K562 treated with DMSO at 1 percent for 24 hours (cell line): ENCODE data around the gene IL27RA. TPM values are rescaled to one million over a fixed set of nuclear protein-coding genes. Genes with fewer than 3 reads are reported as not detected.

ENCODE experiments used
- total RNA-seq: library from RNA; unstranded; fragments of 300-600 nt; gene quantifications from 2 replicates; pipeline ENCODE4 v1.2.3, GENCODE V29; 2022; ENCODE audit warnings: low read depth; ENCODE audit not compliant: insufficient read depth

The IL27RA gene
- 14.0 and 16.1 TPM in 2 replicates for total RNA-seq

GRCh38 chr19:14031719-14032480 lies at the start of gene IL27RA:
TSS of gene IL27RA (plus strand) at chr19:14031762. CDS start at chr19:14031873, 111 bp downstream.

DNA sequence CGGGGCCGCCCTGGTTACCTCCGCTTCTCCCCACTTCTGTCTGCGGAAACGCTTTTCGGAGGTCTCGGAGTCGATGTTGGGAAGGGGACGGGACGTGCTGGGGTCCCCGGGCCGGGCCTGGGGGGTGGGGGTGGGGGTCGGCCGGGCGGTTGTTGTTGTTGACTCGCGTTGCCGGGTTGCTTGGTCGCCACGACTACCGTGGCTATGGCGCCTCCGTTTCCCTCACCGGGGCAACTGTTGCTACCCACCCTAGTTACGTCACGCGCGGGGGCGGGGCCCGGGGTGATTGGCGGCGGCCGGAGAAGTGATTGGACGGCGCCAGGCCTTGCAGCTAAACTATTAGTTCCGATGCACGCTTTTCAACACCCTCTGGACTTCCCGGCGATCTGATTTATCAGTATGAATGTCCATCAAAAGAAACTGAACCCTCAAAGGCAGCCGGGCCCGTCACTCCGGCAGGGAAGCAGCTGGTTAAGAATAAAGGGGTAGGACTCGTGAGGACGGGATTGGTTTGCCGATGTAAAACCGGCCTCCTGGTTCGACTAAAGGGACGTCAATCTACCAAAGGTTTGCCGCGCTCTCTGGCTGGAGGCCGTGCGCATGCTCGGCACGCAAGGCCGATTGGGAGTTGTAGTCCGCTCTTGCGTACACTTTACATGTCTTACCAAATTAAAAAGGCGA lies 25.3 kb upstream of the IL27RA start, which contains the start of gene RFX1:
RFX1 (minus strand) TSS at position 236 of the 681 bp plus-strand sequence. CDS start 12,477 bp downstream, outside the sequence.

DNA sequence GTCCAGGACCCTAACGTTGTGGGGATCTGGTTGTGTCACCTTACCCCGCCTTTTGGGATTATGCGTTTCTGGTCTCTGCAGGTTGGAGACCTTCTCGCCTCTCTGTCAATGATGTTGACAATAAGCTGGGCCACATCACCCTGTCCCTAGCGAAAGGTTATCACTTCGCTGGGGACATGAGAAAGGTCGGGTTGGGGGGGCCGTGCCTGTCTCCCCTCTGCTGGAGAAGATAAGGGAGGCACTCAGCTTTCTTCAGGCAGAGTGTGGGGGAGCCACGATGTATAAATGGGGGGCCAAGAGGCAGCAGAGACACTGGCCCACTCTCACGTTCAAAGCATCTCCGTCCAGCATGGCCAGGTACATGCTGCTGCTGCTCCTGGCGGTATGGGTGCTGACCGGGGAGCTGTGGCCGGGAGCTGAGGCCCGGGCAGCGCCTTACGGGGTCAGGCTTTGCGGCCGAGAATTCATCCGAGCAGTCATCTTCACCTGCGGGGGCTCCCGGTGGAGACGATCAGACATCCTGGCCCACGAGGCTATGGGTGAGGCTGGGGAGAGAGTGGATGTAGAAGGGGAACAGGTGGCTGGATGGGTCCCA lies 3.6 kb upstream of the IL27RA start, which contains the start of gene RLN3:
RLN3 (plus strand) TSS at position 293 of the 595 bp plus-strand sequence; CDS start at position 350, 57 bp downstream.

GRCh38 chr19:14061751-14062557 lies 30.4 kb downstream of the IL27RA start, which contains the start of gene PALM3:
TSS of gene PALM3 (minus strand) at chr19:14062076. CDS start at chr19:14061980, 96 bp downstream.

DNA sequence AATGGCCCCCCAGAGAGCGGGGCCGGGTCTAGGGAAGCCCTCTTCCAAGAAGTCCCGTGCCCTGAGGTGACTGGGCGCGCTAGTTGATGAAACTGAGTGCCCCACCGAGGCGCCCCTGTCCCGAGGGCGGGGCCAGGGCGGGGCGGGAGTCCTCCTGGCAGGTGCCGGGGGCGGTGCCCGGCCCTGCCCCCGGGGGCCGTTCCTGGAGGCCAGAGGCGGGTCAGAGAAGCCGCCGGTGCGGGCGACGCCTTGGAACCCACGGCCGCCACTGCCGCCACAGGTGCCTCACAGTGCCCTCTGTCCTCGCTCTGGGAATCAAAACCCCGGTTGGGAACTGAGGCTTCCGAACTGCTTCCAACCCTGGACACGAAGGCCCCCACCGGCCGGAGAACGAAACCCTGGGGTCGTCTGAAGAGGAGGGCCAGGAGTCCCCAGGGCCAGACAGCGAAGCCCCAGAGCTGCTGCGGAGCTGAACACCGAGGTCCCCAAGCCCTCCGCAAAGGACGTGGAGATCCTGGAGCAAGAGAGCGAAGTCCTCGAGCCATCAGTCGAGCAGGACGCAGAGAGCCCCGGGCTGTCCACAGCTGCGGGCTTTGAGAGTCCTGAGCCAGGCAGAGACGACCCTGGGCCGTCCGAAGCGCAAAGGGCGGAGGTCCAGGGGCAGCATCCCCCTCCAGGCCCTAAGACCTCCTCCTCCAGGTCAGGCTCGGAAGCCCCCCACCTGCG lies 41.1 kb downstream of the IL27RA start, which contains the start of gene MISP3:
MISP3 (plus strand) TSS at position 252 of the 726 bp plus-strand sequence. CDS start 524 bp downstream, outside the sequence.

DNA sequence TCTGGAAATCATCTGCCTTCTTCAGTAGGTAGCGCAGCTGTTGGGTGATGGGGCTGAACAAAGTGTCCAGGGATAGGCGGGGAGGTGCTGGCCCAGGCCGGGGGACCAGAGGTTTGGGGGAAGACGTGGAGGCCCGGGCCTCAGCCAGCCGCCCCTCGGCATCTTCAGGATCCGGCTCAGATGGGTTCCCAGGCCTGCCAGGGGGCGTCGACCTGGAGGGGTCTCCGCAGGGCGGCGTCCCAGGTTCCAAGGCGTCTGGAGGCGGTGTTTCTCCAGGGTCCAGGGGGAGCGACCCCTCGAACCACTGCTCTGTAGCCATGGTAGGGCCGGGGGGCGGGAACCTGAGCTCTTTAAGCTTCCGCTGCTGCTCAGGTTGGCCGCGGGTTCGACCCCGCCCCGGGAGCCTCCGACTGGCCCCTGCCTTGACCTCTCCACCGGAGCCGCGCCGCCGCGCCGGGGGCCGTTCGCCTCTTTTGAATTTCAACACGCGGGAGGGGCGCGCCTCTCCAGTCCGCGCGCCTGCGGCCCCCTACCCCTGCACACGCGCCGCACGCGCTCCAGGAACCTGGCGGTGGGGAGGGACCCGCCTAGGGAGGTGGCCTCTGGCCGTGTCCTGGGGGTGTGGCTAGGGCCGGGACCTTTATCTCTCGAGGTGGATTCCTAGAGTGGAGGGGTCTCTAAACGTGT lies 53.9 kb downstream of the IL27RA start, which contains the start of gene C19orf67:
C19orf67 (minus strand) TSS at position 475 of the 687 bp plus-strand sequence; CDS start at position 319, 156 bp downstream.

DNA sequence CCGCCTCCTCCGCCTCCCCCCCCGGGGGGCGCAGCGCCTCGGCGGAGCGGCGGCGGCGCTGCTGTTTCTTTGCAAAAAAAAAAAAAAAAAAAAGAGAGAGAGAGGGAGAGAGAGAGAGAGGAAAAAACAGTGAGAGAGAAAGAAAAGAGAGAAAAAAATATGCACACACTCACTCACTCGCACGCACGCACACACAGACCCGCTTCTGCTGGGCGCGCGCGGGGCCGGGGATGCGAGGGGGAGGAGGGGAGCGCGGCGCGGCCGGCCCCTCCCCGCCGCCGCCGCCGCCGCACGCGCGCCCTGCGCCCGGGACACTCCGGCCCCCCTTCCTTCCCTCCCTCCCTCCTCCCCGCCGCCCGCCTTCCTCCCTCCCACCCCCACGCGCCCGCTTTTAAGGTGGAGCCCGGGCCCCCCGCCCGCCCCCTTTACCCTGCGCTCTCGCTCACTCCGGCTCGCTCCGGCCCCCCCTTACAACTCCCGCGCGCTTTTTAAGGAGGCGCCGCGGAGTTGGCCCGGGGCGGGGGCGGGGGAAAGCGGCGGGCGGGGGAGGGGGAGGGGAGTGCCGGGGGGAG lies 59.0 kb downstream of the IL27RA start, which contains the start of gene SAMD1:
SAMD1 (minus strand) TSS at position 243 of the 572 bp plus-strand sequence.

Other genes with a start within 250 kb of the IL27RA start
- gene ZSWIM4, start 236.3 kb upstream of the IL27RA start, total RNA-seq: 21.0 and 21.5 TPM in 2 replicates
- gene NANOS3, start 154.6 kb upstream of the IL27RA start, total RNA-seq: not detected in 2 replicates
- gene BRME1, start 125.6 kb upstream of the IL27RA start, total RNA-seq: 15.0 and 17.5 TPM in 2 replicates
- 49.7 TPM in 2 replicates for gene CC2D1A, start 125.6 kb upstream of the IL27RA start, total RNA-seq
- 2.7 and 3.7 TPM in 2 replicates for gene PODNL1, start 93.3 kb upstream of the IL27RA start, total RNA-seq
- gene DCAF15, start 79.3 kb upstream of the IL27RA start, total RNA-seq: 73.7 and 80.9 TPM in 2 replicates
- gene RFX1, start 25.4 kb upstream of the IL27RA start, total RNA-seq: 16.8 and 17.3 TPM in 2 replicates
- gene RLN3, start 3.6 kb upstream of the IL27RA start, total RNA-seq: not detected in 2 replicates
- 4.6 and 4.8 TPM in 2 replicates for gene PALM3, start 30.3 kb downstream of the IL27RA start, total RNA-seq
- 3.4 and 5.9 TPM in 2 replicates for gene MISP3, start 41.0 kb downstream of the IL27RA start, total RNA-seq
- 2.2 TPM in 1 of 2 replicates, not detected in the other for gene C19orf67, start 54.0 kb downstream of the IL27RA start, total RNA-seq
- gene SAMD1, start 59.0 kb downstream of the IL27RA start, total RNA-seq: 53.7 and 55.6 TPM in 2 replicates
- 116 and 118 TPM in 2 replicates for gene PRKACA, start 86.0 kb downstream of the IL27RA start, total RNA-seq
- gene ASF1B, start 104.8 kb downstream of the IL27RA start, total RNA-seq: 219 and 265 TPM in 2 replicates
- 23.0 and 26.8 TPM in 2 replicates for gene ADGRL1, start 174.4 kb downstream of the IL27RA start, total RNA-seq